SKM-1 treated with dmso at 0.1 percent for 144 hours (cell line): ENCODE results near the gene GAS2L1.
"Not testable (repeated sequence)": the region's sequence is repeated elsewhere in the genome, so short reads cannot be mapped to it uniquely, and the experiment has no call there.

Experiments
- DNase-seq: peaks from one replicate; lab custom pipeline; 2025; ENCODE audit not compliant: unreplicated experiment; lab: John Stamatoyannopoulos, UW

GAS2L1 gene

DNA sequence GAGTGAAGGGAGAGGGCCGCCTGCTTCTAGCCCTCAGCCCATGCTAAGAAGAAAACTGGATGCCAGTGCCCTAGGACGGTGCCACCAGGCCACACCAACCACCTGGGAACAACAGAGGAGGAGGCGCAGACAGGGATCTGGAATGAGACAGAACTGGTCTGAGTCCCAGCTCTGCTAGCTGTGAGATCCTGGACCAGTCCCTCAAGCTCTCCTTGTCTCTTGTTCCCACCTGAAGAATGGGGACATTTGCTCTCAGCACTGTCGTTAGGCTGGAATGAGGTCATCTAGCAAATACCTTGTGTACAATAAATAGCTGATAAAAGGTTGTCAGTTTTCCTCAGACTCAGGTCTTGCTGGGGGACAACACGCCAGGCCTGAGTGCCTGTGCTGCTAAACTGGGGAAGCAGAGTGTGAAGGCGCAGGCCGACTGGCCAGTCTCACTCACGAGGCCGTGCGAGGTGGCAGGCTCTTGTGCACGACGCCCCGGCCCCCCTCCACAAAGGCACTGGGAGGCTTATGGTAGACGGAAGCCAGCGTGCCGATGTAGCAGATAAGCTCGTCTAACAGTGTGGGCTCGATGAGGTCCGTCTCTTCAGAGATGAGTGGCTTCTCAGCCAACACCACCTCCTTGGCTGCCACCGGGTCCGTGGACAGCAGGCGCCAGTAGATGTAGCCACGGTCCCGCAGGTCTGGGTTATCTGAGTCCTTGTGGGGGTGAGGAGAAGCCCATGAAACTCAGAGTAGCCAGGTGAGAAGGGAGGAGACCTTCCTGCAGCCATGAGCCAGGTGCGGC is 34.8 kb downstream of the GAS2L1 start:
- DNase-seq: no peak

DNA sequence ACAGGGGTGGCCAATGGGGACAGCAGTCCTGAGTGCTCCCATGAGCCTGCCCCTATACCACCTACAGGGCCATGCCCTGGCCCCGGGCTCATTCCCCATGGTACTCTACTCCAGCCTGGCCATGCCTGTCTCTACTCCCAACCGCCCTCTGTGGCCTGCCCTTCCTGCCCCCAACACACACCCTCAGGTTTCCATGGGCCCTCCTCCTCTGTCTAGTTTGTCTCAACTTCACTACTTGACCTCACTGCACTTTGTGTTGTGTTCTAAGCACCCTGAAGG is 35.3 kb downstream of the GAS2L1 start:
- no peak for DNase-seq

DNA sequence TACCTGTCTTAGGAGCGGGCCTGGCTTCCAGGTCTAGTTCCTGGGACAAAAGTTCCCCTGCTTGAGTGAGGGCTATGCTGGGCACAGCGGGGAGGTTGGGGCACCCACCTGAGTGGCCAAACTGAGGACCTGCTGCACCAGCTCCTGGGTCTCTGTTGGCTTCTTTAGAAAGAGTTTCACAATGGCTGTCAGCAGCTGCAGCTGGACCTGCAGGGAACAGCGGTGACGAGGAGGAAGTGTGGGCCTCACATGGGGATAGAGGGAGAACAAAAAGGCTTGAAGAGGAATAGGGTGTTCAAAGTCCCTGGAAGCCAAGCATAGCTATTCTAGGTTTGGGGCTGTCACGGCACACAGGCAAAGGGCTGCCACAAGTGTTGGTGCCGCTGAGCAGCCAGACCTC is 35.7 kb downstream of the GAS2L1 start:
- DNase-seq: peak; percentile 51

DNA sequence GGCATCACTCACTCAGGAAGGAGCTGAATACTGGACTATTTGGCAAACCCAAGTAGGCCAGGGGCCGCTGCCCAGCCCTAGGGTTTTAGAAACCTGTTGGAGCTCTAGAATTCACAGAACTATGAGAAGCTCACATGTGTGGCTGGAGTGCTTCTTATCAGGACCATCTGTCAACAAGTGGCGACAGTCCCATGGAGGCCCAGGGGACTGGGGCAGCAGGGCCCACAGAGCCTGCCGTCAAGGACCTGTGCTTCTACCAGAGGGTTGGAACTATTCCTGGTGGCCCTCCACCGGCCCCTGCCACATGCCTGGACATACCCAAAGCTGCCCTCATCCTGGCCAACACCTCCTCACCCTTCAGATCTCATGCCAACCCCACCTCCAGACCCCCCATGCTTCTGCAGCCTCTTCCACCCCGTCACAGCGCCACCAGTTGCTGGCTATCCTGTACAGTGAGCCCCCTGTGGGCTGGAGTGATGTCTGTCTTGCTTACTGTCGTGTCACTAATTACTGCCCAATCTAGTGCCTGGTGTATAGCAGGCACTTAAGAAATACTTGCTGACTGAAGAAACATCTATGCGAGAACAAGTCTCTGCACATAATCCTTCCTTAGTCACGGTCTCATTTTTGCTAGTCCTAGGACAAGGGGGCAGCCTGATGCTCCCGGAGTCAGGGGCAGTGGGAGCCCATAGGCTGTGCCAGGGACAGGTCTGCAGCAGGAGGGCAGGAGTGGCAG is 36.3 kb downstream of the GAS2L1 start:
- no peak for DNase-seq

DNA sequence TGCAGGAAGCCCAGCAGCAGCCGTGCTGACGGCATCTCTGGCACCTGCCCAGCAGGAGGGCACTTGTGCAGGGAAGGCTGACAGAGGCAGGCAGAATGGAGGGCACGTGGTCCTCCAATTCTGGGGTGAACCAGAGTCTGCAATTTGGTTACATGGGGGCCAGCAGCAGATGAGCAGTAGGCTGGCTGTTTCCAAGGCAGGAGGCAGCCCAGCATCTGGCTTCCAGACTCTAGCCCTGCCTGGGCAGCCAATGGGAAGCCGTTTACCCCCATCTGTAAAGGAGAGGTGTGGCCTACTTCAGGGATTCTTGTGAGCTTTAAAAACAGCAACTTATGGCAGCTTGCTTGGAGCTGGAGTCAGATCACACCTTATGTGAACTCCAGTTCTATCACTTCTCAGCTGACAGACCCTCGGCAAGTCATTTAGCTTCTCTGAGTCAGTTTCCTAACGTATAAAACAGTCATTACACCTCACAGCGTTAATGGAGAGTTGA is 36.9 kb downstream of the GAS2L1 start:
- no peak for DNase-seq

DNA sequence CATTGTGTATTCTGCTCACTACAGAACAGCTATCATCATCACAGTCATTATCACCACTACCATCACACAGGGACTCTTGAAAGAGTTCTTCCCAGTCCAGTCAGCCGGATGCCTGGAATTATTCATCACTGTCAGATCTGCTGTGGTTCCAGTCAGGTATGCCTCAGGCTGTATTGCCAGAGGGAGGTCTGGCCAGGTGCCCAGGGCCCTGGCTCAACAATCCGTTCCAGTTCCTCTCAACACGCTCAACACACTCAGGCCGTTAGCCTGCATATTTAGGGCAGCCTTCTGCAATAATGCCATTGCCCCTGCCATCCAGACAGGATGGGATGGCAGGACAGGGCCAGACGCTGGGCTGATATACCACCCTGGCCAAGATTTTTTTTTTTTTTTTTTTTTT is 37.7 kb downstream of the GAS2L1 start:
- DNase-seq: no peak

DNA sequence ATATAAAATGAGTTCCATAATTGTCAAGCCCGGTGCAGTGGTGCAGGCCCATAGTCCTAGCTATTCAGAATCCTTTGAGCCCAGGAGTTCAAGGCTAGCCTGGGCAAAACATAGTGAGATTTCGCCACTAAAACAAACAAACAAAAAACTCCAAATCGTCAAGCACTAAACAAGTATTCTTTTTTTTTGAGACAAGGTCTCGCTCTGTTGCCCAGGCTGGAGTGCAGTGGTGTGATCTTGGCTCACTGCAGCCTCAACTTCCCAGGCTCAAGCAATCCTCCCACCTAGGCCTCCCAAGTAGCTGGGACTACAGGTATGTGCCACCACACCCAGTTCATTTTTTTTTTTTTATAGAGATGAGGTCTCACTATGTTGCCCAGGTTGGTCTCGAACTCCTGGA is 38.4 kb downstream of the GAS2L1 start:
- not testable (repeated sequence) for DNase-seq

DNA sequence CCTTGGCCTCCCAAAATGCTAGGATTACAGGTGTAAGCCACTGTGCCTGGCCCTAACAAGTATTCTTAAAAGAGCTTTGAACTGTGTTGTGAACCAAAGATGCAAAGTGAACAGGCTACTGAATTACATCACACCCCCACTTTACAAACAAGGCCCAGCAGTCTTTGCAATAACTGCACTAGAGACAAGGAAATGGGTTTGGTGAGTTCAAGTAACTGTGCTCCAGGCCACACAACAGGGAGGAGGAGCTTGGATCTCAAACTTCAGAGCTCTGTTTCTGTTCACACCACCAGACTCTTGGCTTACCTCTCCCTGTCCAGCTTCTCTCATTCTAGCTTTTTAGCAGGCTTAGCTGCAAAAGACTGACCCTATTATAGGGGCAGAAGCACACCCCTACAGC is 39.5 kb downstream of the GAS2L1 start:
- DNase-seq: no peak

DNA sequence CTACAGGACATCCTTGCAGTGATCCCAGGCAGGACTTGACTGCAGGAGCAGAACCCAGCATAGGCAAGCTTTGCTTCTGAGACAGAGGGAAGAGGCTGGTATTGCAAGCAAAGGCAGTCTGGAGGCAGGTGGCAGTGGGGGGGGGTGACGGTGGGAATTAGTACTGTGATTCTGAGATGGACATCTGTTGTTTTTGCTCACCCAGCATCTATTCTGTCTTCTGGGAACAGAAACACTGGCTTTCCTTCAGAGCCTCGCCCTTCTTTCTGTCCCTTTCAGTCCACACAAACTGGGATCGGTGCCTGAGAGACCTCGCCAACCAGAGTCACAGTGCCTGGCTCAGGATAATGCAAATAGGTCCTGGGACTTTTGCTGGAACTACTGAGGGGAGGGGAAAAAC is 40.2 kb downstream of the GAS2L1 start:
- DNase-seq: no peak

DNA sequence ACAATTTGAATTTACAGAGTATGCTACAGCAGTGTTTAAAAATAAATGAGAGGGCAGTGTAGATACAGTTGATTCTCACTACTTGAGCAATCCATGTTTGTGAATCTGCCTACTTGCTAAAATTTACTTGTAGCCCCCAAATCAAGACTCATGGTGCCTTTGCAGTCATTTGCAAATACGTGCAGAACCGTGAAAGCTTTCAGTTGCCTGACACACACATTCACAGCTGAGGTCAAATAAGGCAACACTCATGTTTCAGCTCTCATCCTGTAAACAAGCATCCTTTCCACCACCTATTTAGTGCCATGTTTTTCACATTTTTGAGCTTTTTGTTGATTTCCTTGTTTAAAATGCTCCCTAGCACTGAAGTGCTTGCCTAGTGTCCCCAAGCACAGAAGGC is 41.6 kb downstream of the GAS2L1 start:
- DNase-seq: no peak

DNA sequence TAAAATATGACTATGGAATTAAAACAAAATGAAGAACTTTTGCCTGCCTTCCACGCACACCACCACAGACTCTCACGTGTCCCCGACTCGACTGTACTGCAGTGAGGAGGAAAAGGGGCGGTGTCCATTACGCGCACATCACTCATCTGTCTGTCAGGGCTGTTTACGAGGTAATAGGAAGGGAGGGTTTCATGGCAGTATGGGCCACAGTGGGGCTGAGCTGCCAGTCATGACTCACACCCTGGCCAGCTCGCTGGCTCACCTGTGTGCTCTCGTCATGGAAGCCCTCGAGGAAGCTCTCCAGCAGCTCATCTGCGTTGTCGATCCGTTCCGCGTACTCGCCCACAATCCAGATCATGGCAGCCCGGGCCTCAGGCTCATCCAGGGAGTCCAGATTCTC is 42.5 kb downstream of the GAS2L1 start:
- DNase-seq: no peak

DNA sequence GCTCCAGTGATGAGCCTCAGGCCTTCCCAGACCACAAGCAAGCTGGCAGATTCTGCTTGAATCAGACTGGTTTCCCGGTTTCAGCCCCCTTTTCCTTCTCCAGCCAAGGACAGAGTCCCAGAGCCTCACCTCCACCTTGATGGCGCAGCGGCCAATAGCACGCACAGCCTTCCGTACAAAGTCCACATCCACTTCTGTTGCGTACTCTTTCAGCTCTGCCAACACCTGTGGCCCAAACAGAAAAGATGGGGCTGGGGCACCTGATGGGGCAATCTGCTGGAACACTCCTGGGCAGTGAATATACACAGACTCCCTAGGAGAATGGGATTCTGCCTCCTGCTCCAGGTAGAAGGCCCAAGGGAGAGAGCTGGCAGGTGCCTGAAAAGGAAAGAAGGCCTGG is 44.6 kb downstream of the GAS2L1 start:
- no peak for DNase-seq

DNA sequence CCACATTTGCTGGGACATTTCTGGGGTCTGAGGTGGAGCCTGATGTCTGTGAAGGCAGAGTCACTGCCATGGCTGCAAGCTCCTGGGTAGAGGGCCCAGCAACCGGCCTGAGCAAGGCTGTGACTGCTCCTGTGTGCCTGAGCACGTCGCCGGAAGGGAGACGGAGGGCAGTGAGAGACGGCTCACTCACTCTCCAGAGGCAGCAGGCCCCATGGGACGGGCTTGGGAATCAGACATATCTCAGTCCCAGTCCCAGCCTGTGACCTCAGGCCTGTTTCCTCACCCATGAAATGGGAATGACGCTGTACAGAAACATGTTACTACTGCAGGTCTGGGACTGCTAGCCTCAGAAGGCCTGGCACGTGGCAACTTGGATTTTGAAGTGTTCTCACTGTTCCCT is 45.4 kb downstream of the GAS2L1 start:
- no peak for DNase-seq

DNA sequence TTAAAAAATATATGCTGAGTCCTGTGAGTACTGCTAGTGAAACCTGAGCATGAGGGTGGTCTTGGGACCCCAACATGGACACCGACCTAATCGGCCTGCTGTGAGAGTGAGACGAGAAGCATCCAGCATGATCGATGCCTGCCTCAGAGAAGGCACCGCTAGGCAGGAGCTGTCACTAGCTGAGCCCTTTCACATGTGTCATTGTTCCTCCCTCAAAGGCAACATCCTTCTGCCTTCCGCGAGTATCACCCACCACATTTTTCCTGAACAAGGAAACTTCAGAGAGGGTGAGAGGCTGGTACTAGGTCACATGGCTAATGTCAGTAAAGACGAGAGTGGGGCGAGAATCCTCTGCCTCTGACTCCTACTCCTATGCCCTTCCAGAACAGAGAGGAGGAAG is 46.3 kb downstream of the GAS2L1 start:
- DNase-seq: no peak

DNA sequence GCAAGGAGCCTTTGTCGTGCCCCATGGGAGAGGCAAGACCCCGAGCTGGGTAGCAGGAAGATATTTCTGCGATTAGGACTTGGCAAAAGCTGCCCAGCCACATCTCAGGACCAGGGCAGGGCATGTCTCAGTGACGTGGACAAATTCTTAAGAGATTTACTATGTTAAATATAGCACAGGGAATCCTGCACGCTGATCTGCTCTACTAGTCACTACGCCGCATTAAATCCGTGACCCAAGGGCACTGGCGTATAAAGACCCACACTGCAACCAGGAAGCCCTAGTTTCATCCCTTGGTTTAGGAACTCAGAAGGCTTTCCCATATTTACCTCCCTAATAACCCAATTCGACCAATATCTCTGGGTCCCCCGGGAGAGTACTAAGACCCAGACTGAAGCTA is 46.8 kb downstream of the GAS2L1 start:
- DNase-seq: no peak

DNA sequence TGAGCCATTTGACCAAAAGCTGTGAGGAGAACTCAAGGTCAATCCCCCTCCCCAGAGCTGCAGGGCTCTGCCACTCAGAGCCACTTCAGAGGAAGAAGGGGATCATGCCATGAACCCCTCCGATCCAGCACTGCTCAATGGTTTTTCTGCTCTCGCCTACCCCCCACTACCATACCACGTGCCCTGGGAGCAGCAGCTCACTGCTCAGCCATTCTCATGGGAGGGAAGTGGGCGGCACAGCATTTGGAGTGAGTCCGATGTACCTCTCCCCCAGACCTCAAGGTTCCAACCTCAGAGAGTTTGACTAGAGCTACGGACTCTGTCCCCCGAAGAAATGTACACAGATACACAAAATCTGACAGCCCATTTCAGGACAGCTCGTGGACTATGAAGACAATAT is 47.4 kb downstream of the GAS2L1 start:
- no peak for DNase-seq

DNA sequence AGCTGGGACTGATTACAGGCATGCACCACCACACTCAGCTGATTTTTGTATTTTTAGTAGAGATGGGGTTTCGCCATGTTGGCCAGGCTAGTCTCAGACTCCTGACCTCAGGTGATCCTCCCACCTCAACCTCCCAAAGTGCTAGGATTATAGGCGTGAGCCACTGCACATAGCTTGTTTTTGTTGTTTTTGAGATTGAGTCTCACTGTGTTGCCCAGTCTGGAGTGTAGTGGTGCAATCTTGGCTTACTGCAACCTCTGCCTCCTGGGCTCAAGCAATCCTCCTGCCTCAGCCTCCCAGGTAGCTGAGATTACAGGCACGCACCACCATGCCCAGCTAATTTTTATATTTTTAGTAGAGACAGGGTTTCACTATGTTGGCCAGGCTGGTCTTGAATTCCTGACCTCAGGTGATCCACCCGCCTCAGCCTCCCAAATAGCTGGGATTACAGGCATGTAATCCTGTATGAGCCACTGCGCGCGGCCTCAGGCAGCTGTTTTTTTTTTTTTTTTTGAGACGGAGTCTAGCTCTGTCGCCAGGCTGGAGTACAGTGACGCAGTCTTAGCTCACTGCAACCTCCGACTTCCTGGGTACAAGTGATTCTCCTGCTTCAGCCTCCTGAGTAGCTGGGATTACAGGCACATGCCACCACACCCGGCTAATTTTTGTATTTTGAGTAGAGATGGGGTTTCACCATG is 50.9 kb downstream of the GAS2L1 start:
- DNase-seq: not testable (repeated sequence)

DNA sequence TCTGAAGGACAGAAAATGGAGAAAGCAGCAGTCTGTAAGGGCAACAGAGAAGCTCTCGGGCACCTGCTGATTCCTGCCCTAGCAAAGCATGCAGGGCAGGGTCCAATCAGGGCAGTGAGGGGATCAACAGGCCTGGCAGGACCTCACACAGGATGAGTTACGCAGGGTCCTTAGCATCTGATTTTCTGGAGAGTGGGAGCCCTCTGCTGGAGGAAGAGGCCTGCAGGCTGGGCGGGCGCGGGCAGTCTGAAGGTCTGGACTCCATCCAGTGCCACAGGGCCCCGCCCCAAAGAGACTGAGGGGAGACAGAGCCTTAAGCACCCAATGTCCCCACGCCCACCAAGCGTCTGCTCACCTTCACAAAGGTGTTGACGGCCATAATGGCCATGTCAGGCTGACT is 53.0 kb downstream of the GAS2L1 start:
- DNase-seq: no peak
